ENCODE results near the gene MAGOH.
"Not testable (repeated sequence)": the region's sequence is repeated elsewhere in the genome, so short reads cannot be mapped to it uniquely, and the experiment has no call there.

MAGOH gene

DNA sequence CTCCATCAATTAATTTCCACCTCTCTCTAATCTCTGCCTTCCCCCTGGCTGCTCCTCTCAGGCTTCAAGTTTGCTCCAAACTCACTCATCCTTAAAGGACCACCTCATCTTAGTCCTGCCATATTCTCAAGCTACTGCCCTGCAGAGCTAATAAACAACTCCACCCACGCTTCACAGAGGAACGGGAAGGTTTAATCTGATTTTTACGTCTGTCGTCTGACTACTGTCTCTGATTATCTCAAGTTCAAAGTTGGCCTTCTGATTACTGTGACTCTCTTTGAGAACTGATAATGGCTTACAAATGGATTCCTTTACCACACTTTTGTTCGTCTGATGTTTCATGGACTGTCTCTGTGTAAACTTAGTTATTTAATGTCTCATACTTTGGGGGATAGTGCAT lies 49.3 kb downstream of the MAGOH start:
- TF ChIP-seq, protein P1, sequence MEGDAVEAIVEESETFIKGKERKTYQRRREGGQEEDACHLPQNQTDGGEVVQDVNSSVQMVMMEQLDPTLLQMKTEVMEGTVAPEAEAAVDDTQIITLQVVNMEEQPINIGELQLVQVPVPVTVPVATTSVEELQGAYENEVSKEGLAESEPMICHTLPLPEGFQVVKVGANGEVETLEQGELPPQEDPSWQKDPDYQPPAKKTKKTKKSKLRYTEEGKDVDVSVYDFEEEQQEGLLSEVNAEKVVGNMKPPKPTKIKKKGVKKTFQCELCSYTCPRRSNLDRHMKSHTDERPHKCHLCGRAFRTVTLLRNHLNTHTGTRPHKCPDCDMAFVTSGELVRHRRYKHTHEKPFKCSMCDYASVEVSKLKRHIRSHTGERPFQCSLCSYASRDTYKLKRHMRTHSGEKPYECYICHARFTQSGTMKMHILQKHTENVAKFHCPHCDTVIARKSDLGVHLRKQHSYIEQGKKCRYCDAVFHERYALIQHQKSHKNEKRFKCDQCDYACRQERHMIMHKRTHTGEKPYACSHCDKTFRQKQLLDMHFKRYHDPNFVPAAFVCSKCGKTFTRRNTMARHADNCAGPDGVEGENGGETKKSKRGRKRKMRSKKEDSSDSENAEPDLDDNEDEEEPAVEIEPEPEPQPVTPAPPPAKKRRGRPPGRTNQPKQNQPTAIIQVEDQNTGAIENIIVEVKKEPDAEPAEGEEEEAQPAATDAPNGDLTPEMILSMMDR (IDR thresholded peaks at IDR 0.05; ENCODE audit: insufficient read depth, low read depth, low read length, missing control alignments) = no peak
- DNase-seq (ENCODE audit: low read depth) = no peak

GRCh38 chr1:53188099-53188498 lies 50.2 kb downstream of the MAGOH start:
- no peak for DNase-seq (ENCODE audit: low read depth)
- no peak overlapping the region for H3K4me3 ChIP-seq (ENCODE audit: low read depth, low read length)
- TF ChIP-seq, protein P1 (IDR thresholded peaks at IDR 0.05; ENCODE audit: insufficient read depth, low read depth, low read length, missing control alignments) = no peak

More for the DNA sequence above, 49.3 kb downstream of the MAGOH start:
- H3K4me3 ChIP-seq (ENCODE audit: low read depth, low read length) = no peak overlapping the region

DNA sequence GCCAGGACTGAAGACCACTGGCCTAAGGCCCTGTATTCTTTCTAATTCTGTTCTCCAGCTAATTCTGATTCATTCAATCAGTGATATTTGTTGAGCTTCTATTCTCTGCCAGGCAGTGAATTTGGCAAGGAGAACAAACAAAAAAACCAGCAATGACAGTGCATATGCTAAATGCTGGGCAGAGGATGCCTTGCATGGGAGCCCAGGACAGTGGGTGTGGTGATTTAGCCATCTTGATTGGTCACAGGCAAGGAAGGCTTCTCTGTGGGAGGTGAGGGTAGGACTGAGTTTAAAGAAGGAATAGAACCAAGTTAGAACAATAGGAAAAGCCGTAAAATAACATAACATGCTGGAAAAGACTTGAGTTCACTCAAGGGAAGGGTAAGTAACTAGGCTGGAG lies 50.9 kb downstream of the MAGOH start:
- no peak overlapping the region for H3K4me3 ChIP-seq (ENCODE audit: low read depth, low read length)
- DNase-seq (ENCODE audit: low read depth) = no peak
- TF ChIP-seq, protein P1 (IDR thresholded peaks at IDR 0.05; ENCODE audit: insufficient read depth, low read depth, low read length, missing control alignments) = no peak

GRCh38 chr1:53186533-53186932 lies 51.8 kb downstream of the MAGOH start:
- H3K4me3 ChIP-seq (ENCODE audit: low read depth, low read length) = no peak overlapping the region
- TF ChIP-seq, protein P1 (IDR thresholded peaks at IDR 0.05; ENCODE audit: insufficient read depth, low read depth, low read length, missing control alignments) = no peak

GRCh38 chr1:53185955-53186297 lies 52.4 kb downstream of the MAGOH start:
- not testable (repeated sequence) for DNase-seq (ENCODE audit: low read depth); H3K4me3 ChIP-seq (ENCODE audit: low read depth, low read length)

More at GRCh38 chr1:53186533-53186932, 51.8 kb downstream of the MAGOH start:
- DNase-seq (ENCODE audit: low read depth) = no peak

DNA sequence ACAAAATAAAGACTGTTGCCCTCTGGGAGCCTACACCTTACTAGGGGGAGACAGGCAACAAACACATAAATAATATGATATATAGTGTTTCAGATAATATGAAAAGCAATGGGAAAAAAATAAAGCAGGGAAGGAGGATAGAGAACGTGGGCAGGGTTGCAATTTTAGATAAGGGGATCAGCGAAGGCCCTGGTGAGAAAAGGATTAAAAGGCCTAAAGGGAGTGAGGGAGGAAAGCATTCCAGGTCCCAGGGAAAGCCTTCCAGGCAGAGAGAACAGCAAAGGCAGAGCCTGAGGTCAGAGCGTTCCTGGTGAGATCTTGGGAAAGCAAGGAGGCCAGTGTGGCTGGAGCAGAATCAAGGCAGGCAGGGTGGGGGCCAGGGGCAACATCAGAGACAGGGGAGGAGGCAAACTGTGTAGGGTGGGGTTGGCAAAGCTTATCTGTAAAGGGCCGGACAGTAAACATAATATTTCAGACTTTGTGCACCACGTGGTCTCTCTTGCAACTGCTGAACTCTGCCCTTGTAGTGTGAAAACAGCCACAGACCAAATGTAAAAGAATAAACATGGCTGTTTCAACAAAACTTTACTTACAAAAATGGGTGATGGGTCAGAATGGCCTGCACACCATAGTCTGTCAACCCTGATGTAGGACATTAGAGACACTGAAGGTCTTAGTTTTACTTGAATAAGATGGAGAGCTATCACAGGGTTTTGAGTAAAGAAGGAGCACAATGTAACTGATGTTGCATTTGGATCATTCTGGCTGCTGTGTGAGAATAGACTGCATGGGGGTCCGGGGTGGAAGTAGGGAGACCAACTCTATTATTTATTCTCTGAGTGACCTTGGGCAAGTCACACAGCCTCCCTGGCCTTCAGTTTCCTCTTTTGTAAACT lies 55.0 kb downstream of the MAGOH start:
- no peak overlapping the region for H3K4me3 ChIP-seq (ENCODE audit: low read depth, low read length)
- TF ChIP-seq, protein P1 (IDR thresholded peaks at IDR 0.05; ENCODE audit: insufficient read depth, low read depth, low read length, missing control alignments) = no peak
- no peak for DNase-seq (ENCODE audit: low read depth)

GRCh38 chr1:53182716-53183094 lies 55.6 kb downstream of the MAGOH start:
- TF ChIP-seq, protein P1 (IDR thresholded peaks at IDR 0.05; ENCODE audit: insufficient read depth, low read depth, low read length, missing control alignments) = no peak
- no peak for DNase-seq (ENCODE audit: low read depth)
- no peak overlapping the region for H3K4me3 ChIP-seq (ENCODE audit: low read depth, low read length)

Measured in GM12865 (cell line).